ENCODE measurements around the gene CEL. TPM values are rescaled to one million over a fixed set of nuclear protein-coding genes. Genes with fewer than 3 reads are reported as not detected.

CEL gene
- total and polyA plus RNA-seq, 10 donors = 0.46 to 5.3 (median 0.72) TPM; not detected in 2

DNA sequence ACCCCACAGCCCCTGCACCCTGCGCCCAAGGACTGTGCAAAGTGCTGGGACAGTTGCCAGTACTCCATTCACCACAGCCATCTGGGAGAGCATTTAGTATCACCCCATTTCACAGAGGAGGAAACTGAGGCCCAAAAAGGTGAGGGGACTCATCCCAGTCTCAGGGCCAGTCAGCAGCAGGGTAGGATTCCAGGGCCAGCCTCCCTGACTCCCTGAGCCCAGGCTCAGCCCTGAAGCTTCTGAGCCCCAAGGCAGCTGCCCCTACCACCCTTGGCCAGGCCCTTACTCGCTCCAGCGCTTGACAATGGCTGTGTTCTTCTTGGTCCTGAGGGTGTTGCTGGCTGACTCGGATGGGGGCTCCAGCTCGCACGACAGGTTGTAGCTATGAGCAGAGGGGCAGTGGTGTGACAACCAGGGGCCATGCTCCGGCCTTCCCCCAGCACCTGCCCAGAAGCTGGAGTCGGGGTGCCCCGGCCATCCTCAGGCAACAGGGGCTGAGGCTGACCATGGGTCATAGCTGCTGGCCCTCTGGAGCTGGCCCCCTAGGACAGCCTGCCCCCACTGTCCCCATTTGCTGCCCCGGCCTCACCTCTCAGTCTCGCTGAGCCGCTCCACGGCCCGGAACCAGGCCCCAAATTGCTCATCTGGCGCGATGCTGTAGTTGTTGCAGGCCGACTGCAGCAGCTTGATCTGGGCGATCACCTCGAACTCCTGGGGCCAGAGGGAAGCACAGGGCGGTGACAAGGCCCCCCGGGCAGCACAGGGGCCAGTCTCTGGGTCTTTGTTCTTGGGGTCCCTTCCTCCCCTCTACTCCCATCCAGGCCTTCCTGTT lies 40.6 kb downstream of the CEL start:
- TF ChIP-seq, protein P1, sequence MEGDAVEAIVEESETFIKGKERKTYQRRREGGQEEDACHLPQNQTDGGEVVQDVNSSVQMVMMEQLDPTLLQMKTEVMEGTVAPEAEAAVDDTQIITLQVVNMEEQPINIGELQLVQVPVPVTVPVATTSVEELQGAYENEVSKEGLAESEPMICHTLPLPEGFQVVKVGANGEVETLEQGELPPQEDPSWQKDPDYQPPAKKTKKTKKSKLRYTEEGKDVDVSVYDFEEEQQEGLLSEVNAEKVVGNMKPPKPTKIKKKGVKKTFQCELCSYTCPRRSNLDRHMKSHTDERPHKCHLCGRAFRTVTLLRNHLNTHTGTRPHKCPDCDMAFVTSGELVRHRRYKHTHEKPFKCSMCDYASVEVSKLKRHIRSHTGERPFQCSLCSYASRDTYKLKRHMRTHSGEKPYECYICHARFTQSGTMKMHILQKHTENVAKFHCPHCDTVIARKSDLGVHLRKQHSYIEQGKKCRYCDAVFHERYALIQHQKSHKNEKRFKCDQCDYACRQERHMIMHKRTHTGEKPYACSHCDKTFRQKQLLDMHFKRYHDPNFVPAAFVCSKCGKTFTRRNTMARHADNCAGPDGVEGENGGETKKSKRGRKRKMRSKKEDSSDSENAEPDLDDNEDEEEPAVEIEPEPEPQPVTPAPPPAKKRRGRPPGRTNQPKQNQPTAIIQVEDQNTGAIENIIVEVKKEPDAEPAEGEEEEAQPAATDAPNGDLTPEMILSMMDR (IDR thresholded peaks at IDR 0.05 in 8 of 11, conservative IDR thresholded peaks at IDR 0.05 in 3 of 11) = no peak
- TF ChIP-seq POLR2AphosphoS5 (IDR thresholded peaks at IDR 0.05) (peak in 1 of 3 donors; percentile 0), POLR2A (IDR thresholded peaks at IDR 0.05) (no peak)
- WGBS, 5 donors = 91 to 96% (median 95%) methylated on average over 15 to 21 of the region's 21 CpGs
- Histone ChIP-seq H3K36me3 (peaks cover 18 to 99% (median 95%) of the 10 kb centered on the region in 6 donors), H3K4me1 (peaks cover 0 to 16% (median 6%) of the 10 kb centered on the region in 6 donors), H3K9me3 (peaks cover 0 to under 1% (median 0%) of the 10 kb centered on the region in 8 donors), H3K4me3 (no peak overlapping the region), H3K27me3 (replicated peaks in 1 of 7) (no peaks in the 10 kb centered on the region), H3K27ac (no peak overlapping the region)
- intact Hi-C loops (cut with DNase I; ENCODE audit: low total_unique reads) = loop anchor here (2.0 kb wide), 1 partner anchor 42 kb away; no protein-coding TSS in a partner anchor
- DNase-seq = peak; percentile 77

DNA sequence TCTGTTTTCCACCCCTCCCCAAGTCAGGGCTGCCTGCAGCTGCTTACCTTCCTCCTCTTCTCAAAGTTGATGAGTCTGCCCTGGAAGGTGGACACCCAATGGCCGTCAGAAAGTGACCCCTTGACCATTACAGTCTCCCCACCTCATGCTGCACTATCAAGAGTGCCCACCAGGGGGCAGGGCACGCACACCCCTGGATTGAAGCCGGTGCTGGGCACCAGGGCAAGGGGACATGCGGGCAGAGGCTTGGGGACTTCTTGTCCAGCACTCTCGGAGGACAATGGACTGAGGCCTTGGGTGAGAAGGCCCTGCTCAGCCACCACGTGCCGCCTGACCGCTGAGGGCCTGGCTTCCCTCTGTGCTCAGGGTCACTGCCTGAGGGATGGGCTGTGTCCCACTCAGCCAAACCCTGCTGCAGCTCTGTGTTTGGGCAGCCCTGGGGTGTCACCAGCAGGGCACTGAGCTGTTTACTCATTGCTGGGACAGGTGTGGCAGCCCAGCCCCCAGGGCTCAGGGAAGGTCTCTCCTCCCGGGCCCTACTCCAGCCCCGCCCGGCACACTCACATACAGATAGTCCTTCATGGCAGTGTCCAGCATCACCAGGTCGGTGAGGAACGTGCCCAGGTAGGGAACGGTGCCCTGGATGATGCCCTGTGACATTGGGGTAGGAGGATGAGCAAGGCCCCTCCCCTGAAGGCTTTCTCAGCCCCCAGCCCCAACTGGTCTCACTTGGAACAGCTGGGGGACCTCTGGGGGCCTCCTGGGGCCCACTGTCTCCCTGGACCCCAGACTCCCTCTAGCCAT lies 41.6 kb downstream of the CEL start:
- peak; percentile 92 for DNase-seq
- Histone ChIP-seq H3K4me1 (peaks cover 0 to 16% (median 6%) of the 10 kb centered on the region in 6 donors), H3K9me3 (no peaks in the 10 kb centered on the region), H3K27ac (peak overlapping the region in 3 of 8 donors; percentile 15 to 37 (median 36)), H3K4me3 (no peak overlapping the region), H3K36me3 (peaks cover 16 to 99% (median 95%) of the 10 kb centered on the region in 6 donors), H3K27me3 (replicated peaks in 1 of 7) (no peaks in the 10 kb centered on the region)
- TF ChIP-seq POLR2AphosphoS5 (IDR thresholded peaks at IDR 0.05) (peak; percentile 74 to 81 (median 81)), POLR2A (IDR thresholded peaks at IDR 0.05) (no peak)
- TF ChIP-seq, protein P1 (IDR thresholded peaks at IDR 0.05 in 8 of 11, conservative IDR thresholded peaks at IDR 0.05 in 3 of 11) = peak; percentile 91 to 99 (median 97)
- intact Hi-C loops (cut with DNase I; ENCODE audit: low total_unique reads) = loop anchor here (2.0 kb wide), 1 partner anchor 41 kb away; no protein-coding TSS in a partner anchor
- 61 to 74% (median 70%) methylated on average over 5 to 14 of the region's 14 CpGs for WGBS, 5 donors

DNA sequence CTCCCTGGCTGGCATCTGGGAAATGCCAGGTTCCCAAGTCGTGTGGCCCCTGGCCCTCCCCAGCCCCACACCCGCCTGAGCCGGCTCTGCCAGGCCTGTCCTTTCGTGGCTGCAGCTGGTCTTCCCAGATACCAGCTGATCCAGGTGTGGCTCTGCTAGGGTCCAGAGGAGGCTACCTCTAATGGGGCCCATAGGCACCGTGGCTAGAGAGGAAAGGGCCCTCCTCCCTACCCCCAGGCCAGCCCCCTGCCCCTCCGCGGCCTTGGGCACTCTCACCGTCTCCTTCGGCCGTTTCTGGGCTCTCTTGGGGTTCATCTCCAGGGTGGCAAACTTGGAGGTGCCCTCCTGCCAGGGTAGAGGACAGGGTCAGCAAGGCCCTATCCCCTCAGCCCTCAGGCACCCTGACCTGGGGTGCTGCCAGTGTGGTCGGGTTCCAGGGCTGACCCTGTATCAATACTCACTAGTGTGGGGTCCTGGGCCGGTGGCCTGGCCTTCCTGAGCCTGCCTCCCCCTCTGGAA lies 42.3 kb downstream of the CEL start:
- Histone ChIP-seq H3K36me3 (peaks cover 14 to 99% (median 95%) of the 10 kb centered on the region in 6 donors), H3K27me3 (replicated peaks in 1 of 7) (no peaks in the 10 kb centered on the region), H3K4me1 (peaks cover 0 to 13% (median 6%) of the 10 kb centered on the region in 6 donors), H3K4me3 (no peak overlapping the region), H3K9me3 (no peaks in the 10 kb centered on the region), H3K27ac (peak overlapping the region in 3 of 8 donors; percentile 15 to 37 (median 36))
- intact Hi-C loops (cut with DNase I; ENCODE audit: low total_unique reads) = loop anchor here (2.0 kb wide), 1 partner anchor 41 kb away; no protein-coding TSS in a partner anchor
- TF ChIP-seq, protein P1 (IDR thresholded peaks at IDR 0.05 in 8 of 11, conservative IDR thresholded peaks at IDR 0.05 in 3 of 11) = no peak
- TF ChIP-seq POLR2AphosphoS5 (IDR thresholded peaks at IDR 0.05) = no peak
- no peak for TF ChIP-seq POLR2A (IDR thresholded peaks at IDR 0.05)
- WGBS, 5 donors = 84 to 92% (median 91%) methylated on average over 6 to 12 of the region's 12 CpGs
- DNase-seq = peak; percentile 72

Data from spleen (tissue), 11 donors.